ENCODE results near the gene BPGM.

The BPGM gene

DNA sequence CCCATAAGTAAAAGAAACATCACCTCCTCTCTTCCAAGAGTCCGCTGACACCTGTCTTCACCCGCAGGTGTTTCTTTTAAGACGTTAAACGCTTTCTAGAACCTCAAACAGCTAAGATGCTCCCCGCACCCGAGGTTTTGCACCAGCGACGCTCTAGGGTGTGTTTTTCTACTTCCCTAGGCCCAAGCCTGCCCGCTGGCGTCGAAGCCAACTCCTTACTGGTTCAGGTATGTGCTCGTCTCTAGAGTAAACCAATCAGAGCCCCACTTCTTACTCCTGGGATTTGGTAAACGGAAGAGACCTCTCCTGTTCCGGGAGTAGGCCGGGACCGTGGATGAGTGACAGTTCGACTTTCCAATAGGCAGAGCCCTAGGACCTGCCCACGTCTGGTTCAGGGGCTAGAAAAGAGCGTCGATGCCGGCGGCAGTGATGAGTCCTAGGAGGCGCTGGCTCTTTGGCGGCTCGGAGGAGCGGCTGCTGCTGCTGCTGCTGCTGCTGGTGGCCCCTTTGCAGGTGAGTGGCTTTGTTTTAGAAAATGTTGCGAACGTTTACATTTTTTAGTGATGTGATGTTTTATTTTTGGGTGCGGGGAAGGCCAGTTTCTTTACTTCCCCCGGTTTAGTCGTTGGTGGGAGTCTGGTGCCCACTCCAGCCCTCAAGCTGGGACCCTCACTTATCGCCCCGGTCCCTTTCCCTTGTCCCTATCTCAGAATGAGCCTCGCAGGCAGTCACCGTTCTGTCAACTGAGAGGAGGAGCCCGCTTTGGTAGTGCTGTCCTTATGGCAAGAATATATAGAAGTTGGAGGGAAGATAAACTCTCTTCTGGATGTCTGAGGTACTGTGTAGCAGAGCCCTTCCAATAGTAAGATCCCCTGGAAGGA, at the start of gene BPGM:
Gene BPGM, plus strand, starts transcription at position 429 of the 881 bp plus-strand sequence. CDS start 14,655 bp downstream, outside the sequence.
- peak; percentile 100 for DNase-seq (ENCODE audit: low spot score)

DNA sequence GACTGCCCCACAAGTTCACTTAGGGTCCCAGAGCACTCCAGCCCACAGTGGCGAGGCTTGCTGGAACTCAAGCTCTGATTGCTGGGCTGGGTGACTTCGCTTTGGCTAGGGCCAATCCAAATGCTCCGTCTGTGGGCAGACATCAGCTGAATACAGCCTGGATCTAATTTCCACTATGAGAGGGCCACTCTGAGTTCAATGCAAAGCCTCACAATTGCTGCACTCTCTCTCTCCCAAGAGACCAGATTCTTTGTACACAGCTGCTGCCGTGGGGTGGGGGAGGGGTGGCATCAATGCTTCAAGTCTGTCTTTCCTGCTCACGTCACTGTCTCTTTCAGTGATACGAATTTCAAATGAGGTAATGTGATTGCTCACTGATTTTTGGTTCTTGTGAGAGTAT, 47.3 kb upstream of the BPGM start:
- peak; percentile 89 for DNase-seq (ENCODE audit: low spot score)

DNA sequence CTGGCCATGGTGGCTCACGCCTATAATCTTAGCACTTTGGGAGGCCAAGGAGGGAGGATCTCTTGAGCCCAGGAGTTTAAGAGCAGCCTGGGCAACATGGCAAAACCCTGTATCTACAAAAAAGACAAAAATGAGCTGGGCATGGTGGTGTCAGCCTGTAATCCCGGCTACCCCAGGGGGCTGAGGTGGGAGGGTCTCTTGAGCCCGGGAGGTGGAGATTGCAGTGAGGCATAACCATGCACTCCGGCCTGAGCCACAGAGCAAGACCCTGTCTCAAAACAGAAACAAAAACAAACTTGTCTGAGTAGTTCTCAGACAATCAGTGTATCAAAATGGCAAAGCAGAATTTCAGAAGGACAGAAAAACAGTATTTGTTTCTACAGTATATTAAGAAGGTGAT, 45.2 kb upstream of the BPGM start:
- no peak for DNase-seq (ENCODE audit: low spot score)

DNA sequence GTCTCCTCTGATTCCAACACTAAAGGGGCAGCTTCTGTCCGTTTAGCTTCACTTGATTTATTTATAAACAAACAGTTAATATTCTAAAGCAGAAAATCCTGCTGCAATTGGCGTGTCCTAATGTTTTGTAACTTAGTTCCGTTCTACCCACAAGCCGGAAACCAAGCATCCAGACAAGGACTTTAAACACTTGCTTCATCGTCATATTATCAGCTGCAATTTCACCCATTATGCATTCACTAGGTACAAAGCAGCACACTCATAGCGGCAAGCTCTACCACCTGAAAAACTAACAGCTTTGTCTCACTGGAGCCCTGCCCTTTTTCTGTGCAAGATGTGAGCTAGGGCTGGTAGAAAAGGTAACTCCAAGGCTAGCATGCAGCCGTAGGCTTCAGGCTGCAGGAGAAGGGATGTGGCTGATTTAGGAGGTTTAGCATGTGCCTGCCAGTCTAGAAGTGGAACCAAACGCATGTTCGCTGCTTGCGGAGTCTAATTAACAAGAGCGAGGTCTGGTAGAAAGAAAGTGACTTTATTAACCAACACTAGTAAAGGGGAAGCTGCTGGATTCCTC, 43.7 kb upstream of the BPGM start:
- peak; percentile 77 for DNase-seq (ENCODE audit: low spot score)

DNA sequence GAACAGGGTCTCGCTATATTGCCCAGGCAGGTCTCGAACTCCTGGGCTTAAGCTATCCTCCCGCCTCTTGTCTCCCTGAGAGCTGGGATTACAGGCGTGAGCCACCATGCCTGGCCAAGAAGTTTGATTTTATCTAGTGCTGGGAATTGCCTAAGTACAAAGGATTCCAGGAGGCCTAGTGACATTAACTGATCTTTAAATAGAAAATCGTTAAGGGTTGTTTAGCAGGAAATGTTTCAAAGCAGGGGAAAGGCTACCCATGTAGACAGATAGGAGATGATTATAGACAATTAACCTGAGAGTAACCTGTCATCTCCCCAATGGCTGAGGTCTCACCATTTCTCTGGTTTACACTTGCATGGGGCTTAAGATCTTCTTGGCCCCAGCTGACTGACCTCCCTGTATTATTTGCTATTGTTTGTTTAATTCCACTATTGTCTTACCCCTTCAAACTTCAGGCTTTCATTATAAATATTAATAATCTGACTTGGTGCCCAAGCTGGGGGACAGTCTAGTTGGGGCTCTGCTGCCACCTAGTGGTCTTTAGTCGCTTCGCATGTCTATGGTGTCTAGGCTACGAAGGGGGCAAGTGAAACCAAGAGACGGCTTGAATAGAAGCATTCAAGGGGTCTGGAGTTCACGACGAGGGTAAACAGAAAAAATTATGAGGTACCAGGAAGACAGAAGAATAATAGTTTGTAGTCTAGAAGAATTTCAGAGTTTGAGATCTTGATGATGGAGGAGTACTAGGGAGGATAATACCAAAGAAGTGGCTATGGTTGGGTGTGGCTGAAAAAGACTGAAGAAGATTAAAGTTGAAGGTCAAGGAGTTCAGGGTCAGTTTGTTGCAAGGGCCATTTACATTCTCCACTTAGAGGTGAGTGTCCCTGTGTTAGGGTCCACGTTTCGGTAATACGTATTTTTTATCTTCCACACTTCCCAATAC, 40.4 kb upstream of the BPGM start:
- peak; percentile 75 for DNase-seq (ENCODE audit: low spot score)

DNA sequence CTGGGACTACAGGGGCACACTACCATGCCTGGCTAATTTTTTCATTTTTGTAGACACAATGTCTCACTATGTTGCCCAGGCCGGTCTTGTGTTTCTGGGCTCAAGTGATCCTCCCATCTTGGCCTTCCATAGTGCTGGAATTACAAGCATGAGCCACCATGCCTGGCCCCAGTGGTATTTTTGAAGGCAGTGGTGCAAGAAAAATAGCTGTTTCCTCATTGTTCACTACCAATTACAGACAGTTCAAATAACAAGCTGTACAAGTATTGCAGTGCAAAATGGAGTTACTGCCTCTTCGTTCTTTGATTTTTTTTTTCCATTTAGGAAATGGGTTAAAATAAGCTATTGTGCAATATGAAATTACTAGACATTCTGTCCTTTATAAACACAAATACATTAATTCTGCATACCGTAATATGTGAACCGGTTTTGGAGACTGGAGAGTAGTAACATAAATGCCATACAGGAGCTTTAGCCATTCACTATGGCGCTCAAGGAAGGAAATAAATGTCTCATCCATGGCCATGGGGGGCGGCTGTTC, 35.0 kb upstream of the BPGM start:
- no peak for DNase-seq (ENCODE audit: low spot score)

DNA sequence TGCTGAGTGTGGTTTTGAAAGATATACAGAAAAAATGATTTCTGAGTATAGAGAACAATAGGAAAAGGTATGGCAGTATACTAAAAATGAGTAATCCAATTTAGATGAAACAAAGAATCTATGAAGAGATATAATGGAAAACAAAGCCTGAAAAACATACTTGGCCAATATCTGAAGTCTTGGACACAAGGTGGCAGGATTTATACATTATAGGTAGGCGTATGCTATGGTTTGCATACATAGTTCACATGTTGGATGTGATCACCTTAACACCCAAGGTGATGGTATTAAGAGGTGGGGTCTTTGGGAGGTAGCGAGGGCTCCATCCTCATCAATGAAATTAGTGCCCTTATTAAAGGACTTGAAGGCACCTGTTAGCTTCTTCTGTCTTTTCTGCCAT, 34.5 kb upstream of the BPGM start:
- DNase-seq (ENCODE audit: low spot score), result no peak

DNA sequence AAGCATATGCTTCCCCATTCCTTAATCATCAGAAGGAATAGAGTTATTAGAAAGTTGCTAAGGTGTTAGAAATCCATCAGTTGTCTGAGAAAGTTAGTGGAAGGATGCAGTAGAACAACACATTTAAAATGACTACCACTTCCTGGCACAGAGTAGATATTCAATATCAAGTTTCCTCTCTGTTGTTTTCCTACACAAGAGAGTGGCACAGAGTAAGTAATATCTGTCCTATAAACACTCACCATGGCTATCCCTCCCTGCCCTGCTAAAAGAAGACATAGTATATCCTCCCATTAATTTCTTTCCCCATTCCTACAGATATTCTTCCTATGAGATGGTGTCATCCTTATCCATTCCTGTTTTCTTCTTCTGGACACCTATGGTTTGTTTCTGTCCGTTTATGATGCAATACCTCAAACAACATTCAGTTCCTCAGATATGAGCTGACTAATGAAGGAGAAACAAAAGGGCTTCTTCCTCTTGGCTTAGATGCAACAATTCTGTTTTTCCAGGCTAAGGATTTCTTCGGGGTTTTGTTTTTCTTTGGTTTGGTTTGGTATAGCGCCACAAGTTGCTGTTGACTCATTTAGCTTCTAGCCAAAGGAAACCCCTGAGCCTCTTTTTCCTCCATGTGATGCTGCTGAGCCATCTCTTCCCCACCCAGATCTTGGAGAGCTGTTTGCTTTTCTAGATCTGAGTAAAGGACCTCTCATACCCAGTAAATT, 32.9 kb upstream of the BPGM start:
- DNase-seq (ENCODE audit: low spot score), result no peak

DNA sequence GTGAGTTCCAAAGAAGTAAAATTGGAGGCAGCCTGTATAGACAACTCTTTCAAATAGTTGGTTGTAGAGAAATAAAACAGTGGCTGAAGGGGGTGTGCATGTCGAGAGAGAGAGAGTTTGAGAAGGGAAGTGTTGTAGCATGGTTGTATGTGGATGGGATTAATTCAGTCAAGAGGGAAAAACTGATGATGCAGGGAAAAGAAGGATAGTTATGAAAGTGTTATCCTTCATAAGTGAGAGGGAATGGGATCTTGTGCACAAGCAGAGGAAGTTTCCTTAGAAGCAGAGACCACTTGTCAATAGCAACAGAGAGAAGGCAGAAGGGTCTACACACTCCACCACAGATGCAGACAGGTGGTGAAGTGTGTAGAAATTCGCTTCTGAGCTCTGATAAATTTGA, 30.0 kb upstream of the BPGM start:
- no peak for DNase-seq (ENCODE audit: low spot score)

DNA sequence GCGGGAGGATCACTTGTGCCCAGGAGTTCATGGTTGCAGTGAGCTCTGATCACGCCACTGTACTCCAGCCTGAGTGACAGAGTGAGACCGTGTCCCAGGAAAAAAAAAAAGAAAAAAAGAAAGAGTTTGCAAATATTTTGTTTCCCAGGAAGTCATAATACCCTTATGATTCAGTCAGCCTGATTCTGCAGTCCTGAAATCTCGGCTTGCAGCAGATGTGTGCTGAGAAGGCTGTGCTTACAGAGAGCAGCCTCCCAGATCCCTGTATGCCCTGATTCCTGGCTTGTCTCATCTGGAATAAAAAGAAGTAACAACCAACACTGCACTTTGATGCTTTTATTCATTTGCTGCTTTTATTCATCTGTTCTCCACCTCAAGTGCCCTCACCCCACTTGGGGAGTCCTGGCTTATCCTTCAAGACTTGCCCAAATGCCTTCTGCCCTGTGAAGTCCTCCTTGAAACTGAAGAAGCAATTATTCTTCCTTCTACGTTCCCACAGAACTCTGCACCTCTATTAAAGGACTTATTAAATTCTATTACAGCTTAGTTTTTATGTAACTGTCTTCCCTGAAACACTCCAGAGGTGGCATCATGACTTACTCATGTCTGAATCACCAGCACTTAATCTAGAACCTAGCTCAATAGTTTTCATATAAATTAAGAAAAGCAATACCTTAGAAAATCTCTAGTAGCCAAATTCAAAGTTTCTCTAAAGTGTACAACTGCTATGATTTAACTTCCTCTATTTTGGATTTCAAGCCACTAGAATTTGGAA, 27.7 kb upstream of the BPGM start:
- no peak for DNase-seq (ENCODE audit: low spot score)

DNA sequence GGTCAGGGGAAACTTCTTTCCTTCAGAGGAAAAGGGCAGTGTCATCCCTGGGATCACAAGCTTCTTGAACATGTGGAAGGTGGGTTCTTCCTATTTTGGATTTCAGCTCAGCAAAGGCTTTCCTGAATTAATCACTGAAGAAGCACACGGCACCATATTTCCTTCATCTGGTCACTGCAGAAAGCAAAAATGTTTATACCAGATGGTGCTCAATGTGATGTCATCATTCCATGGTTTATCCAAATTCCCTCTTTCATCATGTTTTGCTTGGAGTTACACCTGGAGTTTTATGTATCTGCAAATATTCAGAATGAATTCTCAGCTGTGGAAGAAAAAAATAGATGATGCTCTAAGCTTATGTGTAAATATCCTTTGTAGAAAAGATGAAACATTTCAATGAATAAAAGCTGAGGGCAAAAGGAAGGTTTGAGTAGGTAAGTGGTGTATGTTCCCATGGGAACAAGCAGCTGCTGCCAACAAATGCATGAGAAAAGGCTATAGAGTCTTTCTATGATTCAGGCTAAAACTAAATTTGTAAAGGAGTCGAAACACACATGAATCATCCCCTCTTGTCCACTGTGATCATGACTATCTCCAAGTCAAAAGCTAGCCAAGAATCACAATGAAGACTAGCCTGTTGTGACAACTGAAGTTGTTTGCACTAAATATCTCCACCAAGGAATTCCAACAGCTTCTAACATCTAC, 26.9 kb upstream of the BPGM start:
- no peak for DNase-seq (ENCODE audit: low spot score)

DNA sequence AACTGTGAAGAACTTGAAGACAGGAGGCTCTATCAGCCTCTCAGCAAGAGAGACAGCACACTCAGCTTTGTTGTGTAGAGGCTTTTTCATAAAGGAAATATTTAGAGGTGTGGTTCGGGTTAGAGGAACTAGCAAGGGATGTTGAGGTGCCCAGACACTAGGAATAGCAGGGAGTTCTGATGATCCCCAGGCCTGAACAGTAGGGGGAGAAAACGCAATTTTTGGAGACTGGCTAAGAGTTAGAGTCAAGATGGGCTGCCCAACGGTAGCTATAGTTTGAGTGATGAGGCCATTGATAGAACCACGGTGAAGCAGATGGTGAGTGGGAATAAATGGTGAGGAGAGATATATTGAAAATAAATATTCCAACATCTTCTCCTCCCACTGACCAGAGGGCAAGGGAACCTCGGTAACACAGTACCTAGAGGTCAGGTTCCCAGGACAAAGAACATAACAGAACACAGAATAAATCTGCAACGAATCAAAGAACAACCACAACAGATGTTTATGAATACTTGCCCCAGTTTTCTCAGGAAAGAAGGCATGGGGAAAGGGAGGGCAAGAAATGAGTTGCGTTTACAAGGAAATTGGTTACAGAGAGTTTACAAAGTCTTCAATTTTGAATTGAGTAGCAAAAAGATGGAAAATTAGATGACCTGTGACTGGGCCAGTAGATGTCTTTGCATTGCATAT, 24.2 kb upstream of the BPGM start:
- DNase-seq (ENCODE audit: low spot score), result no peak

DNA sequence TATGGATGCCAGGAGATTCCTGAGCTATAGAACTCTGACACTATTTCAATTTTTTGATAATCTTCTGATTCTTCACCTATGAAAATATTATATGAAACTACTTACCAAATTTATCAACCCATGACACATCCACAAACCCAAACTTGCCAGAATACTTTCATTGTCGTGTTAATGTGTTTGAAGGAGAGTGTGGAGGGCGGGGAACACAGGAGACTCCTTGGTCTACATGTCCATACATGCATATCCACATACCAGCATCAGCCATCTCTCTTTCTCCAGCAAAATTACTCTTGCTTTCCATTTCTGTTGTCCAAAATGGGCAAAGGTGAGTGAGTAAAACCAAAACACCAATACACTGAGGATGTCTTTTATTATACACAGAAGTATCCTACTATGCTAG, 23.5 kb upstream of the BPGM start:
- DNase-seq (ENCODE audit: low spot score), result no peak

DNA sequence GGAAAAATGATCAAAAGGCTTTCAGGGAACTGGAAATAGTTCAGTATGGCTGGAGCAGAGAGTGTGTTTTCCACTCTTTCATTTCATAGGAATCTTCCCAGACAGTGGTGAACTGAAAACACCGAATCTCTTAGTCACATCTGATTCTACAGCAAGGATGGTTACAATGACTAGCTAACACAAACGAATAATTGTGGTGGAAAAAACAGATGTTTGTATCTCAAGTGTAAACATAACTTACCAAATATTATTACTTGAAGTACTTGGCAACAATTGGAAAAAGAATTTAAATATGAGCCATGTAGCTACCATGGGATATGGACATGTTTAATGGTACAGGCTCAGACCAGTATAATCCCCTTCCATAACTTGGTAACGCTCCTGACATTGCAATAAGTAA, 21.1 kb upstream of the BPGM start:
- no peak for DNase-seq (ENCODE audit: low spot score)

DNA sequence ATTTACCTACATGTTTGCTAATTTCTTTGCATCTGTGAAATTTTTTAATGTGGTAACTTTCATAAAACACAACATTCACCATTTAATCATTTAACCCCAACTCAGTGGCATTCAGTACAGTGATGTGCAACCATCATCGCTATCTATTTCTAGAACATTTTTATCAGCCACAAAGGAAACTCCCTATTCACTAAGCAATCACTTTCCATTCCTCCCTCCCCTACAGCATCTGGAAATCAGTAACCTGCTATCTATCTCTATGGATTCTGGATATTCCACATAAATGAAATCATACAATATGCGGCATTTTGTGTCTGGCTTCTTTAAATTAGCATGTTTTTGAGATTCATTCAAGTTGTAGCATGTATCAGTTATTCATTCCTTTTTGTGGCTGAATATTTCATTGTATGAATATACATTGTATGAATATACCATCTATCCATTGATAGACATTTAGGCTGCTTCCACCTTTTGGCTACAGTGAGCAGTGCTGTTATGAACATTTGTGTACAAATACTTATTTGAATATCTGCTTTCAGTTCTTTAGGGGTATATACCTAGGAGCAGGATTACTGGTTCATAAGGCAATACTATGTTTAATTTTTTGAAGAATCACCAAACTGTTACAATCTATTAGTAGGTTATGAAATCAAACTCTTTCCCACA, 19.4 kb upstream of the BPGM start:
- DNase-seq (ENCODE audit: low spot score), result no peak

DNA sequence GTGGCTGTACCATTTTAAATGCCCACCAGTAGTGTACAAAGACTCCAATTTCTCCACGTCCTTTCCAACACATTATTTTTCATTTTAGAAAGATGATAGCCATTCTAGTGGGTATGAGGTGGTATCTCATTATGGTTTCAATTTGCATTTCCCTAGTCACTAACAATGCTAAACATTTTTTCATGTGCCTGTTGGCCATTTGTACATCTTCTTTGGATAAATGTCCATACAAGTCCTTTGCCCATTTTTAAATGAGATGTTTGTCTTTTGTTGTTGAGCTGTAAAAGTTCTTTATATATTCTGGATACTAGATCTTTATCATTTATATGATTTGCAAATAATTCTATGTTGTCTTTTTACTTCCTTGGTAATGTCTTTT, 18.9 kb upstream of the BPGM start:
- no peak for DNase-seq (ENCODE audit: low spot score)

DNA sequence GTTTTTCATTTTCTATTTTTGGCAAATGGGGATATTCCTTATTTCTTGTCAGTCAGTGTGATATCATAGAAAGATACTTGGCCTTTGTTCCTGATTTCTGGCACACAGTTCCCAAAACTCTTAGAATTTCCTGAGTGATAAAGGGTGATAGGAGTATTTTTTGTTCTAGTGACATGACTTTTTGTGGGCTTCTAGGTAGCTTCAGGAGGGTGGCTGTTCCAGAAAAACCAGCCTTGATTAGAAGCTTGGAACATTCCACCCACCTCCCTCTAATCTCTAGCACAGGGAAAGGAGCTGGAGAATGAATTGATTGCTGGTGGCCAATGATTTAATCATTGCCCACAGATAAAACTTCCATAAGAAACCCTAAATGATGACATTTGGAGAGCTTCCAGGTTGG, 17.2 kb upstream of the BPGM start:
- no peak for DNase-seq (ENCODE audit: low spot score)

DNA sequence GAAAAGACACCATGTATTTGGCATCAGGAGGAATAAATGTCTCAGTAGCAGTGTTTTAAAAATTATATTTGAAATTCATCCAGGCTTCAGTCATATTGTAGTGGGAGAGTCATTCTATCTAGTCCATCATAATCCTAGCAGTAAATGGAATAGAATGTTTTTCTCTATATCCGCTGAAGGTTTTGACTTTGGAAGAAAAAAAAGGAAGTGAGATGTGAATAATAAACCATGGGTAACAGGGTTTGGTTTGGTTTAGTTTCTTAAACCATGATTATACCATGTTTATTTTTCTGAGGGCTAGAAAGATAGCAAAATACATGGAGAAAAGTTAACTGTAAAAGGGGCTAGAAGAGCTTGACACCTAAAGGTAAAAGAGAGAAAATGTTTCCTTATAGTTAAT, 16.4 kb upstream of the BPGM start:
- DNase-seq (ENCODE audit: low spot score), result no peak

DNA sequence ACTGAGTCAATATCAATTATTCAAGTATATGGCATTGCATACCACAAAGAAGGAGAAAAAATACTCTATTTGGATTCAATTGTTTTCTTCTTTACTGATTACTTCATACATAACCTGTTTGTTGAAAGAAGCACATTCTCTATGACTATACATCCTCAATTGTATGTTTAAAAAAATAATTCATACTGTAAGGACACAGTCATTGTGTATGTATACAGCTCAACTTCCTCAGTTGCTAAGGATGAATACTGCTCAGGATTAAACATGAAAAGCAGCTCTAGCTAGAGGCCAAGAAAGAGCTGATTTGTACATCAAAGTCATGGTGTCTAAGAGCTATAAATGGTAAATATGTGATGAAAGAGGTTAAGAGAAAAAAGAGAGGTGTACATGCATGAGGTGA, 15.8 kb upstream of the BPGM start:
- DNase-seq (ENCODE audit: low spot score), result no peak

Data from pons (tissue), 1 donor.